HEK293 (cell line): ENCODE results near the gene TOP3B.
A peak's percentile ranks its signal among the peaks of the same experiment; 100 is the strongest.

Experiments used
- CTCF ChIA-PET: fragments of 350-600 bp; formaldehyde crosslinking; extraction: SDS; loops from one replicate; lab custom pipeline; 2021; ENCODE audit warnings: antibody characterized with exemption; lab: Yijun Ruan, JAX
- POLR2A ChIA-PET: fragments of 300-600 bp; formaldehyde crosslinking; extraction: SDS; loops from one replicate; lab custom pipeline; 2020; ENCODE audit warnings: antibody characterized with exemption, inconsistent platforms; lab: Yijun Ruan, JAX
- H3K27ac ChIP-seq: fragments of 200-500 bp; sonication (Bioruptor generic); 2 replicates; pipeline ENCODE4 v1.5.1; 2014; ENCODE audit warnings: low read depth, low read length, control low read depth, inconsistent platforms; ENCODE audit errors: extremely low read depth
- H3K36me3 ChIP-seq, 2 experiments: fragments of 200-500 bp in 1 of 2; sonication (Bioruptor generic) in 1 of 2; 1 replicate in 1 of 2; 2 replicates in 1 of 2; pipeline ENCODE4 v1.5.1; 2014 to 2017; ENCODE audit warnings: inconsistent platforms in 2 of 2, low read length in 2 of 2; ENCODE audit not compliant: control insufficient read depth in 2 of 2, insufficient read depth in 1 of 2
- H3K4me1 ChIP-seq: fragments of 200-500 bp; sonication (Bioruptor generic); 2 replicates; pipeline ENCODE4 v1.5.1; 2014; ENCODE audit warnings: mild to moderate bottlenecking, low read length, inconsistent platforms; ENCODE audit not compliant: control insufficient read depth, insufficient read depth
- H3K4me3 ChIP-seq: 2 replicates; pipeline ENCODE4 v1.5.1; 2011; ENCODE audit warnings: low read depth, mild to moderate bottlenecking, control low read depth, low read length, moderate library complexity
- H3K9me3 ChIP-seq: fragments of 200-500 bp; sonication (Bioruptor generic); 2 replicates; pipeline ENCODE4 v1.5.1; 2014; ENCODE audit warnings: low read depth, low read length, inconsistent platforms; ENCODE audit not compliant: control insufficient read depth, insufficient read depth
- BCL11B ChIP-seq: fragments of 450-650 bp; formaldehyde crosslinking; IDR thresholded peaks from 2 replicates; pipeline ENCODE4 v1.5.1; 2016; ENCODE audit warnings: low read depth, missing biosample characterization, missing genetic modification characterization
- EGR2 ChIP-seq: fragments of 450-650 bp; formaldehyde crosslinking; IDR thresholded peaks from 2 replicates; pipeline ENCODE4 v1.5.1; 2016; ENCODE audit warnings: low read depth, missing biosample characterization, missing genetic modification characterization
- IKZF3 ChIP-seq: fragments of 450-650 bp; IDR thresholded peaks from 2 replicates; pipeline ENCODE4 v1.5.0; 2018; ENCODE audit warnings: missing biosample characterization, mild to moderate bottlenecking, missing genetic modification characterization, moderate library complexity
- KLF16 ChIP-seq: fragments of 450-650 bp; formaldehyde crosslinking; IDR thresholded peaks from 2 replicates; pipeline ENCODE4 v1.5.1; 2017; ENCODE audit warnings: missing biosample characterization, missing genetic modification characterization
- SCRT2 ChIP-seq: fragments of 450-650 bp; formaldehyde crosslinking; IDR thresholded peaks from 2 replicates; pipeline ENCODE4 v1.5.1; 2016; ENCODE audit warnings: missing biosample characterization, missing genetic modification characterization
- SP3 ChIP-seq: fragments of 450-650 bp; formaldehyde crosslinking; IDR thresholded peaks from 2 replicates; pipeline ENCODE4 v1.5.1; 2016; ENCODE audit warnings: missing biosample characterization, missing genetic modification characterization
- ZBTB10 ChIP-seq: fragments of 450-650 bp; formaldehyde crosslinking; IDR thresholded peaks from 2 replicates; pipeline ENCODE4 v1.5.1; 2016; ENCODE audit warnings: missing biosample characterization, missing genetic modification characterization
- ZBTB6 ChIP-seq: fragments of 450-650 bp; formaldehyde crosslinking; IDR thresholded peaks from 2 replicates; pipeline ENCODE4 v1.5.1; 2017; ENCODE audit warnings: missing biosample characterization, missing genetic modification characterization
- ZNF16 ChIP-seq: fragments of 450-650 bp; formaldehyde crosslinking; IDR thresholded peaks from 2 replicates; pipeline ENCODE4 v1.5.1; 2016; ENCODE audit warnings: low read depth, missing biosample characterization, missing genetic modification characterization
- ZNF350 ChIP-seq: fragments of 450-650 bp; formaldehyde crosslinking; IDR thresholded peaks from 2 replicates; pipeline ENCODE4 v1.5.0; 2017; ENCODE audit warnings: missing biosample characterization, mild to moderate bottlenecking, missing genetic modification characterization
- ZNF510 ChIP-seq: fragments of 450-650 bp; formaldehyde crosslinking; IDR thresholded peaks from 2 replicates; pipeline ENCODE4 v1.5.1; 2018; ENCODE audit warnings: mild to moderate bottlenecking, missing genetic modification characterization, missing biosample characterization; ENCODE audit not compliant: insufficient replicate concordance
- ZNF513 ChIP-seq: fragments of 450-650 bp; IDR thresholded peaks from 2 replicates; pipeline ENCODE4 v1.5.1; 2018; ENCODE audit warnings: missing biosample characterization, missing genetic modification characterization
- ZNF555 ChIP-seq: fragments of 450-650 bp; formaldehyde crosslinking; conservative IDR thresholded peaks from 2 replicates; pipeline ENCODE4 v1.5.1; 2017; ENCODE audit warnings: missing biosample characterization, mild to moderate bottlenecking, missing genetic modification characterization, inconsistent platforms
- ZNF580 ChIP-seq: fragments of 450-650 bp; formaldehyde crosslinking; IDR thresholded peaks from 2 replicates; pipeline ENCODE4 v1.5.1; 2016; ENCODE audit warnings: missing biosample characterization, missing genetic modification characterization
- ZNF623 ChIP-seq: fragments of 450-650 bp; formaldehyde crosslinking; IDR thresholded peaks from 2 replicates; pipeline ENCODE4 v1.5.1; 2016; ENCODE audit warnings: missing biosample characterization, missing genetic modification characterization
- ZNF645 ChIP-seq: fragments of 450-650 bp; formaldehyde crosslinking; IDR thresholded peaks from 2 replicates; pipeline ENCODE4; 2016; ENCODE audit warnings: missing biosample characterization, missing genetic modification characterization
- ZNF701 ChIP-seq: fragments of 450-650 bp; formaldehyde crosslinking; IDR thresholded peaks from 2 replicates; pipeline ENCODE4 v1.5.1; 2016; ENCODE audit warnings: missing biosample characterization, missing genetic modification characterization
- ZNF704 ChIP-seq: fragments of 450-650 bp; formaldehyde crosslinking; IDR thresholded peaks from 2 replicates; pipeline ENCODE4 v1.5.1; 2016; ENCODE audit warnings: missing biosample characterization, missing genetic modification characterization
- ZNF776 ChIP-seq: fragments of 450-650 bp; formaldehyde crosslinking; IDR thresholded peaks from 2 replicates; pipeline ENCODE4 v1.5.0; 2017; ENCODE audit warnings: missing biosample characterization, missing genetic modification characterization, borderline replicate concordance
- ZNF837 ChIP-seq: fragments of 450-650 bp; formaldehyde crosslinking; IDR thresholded peaks from 2 replicates; pipeline ENCODE4 v1.5.1; 2016; ENCODE audit warnings: missing biosample characterization, missing genetic modification characterization
- ZSCAN16 ChIP-seq: fragments of 450-650 bp; formaldehyde crosslinking; IDR thresholded peaks from 2 replicates; pipeline ENCODE4 v1.5.1; 2016; ENCODE audit warnings: missing biosample characterization, missing genetic modification characterization
- ZSCAN23 ChIP-seq: fragments of 450-650 bp; formaldehyde crosslinking; IDR thresholded peaks from 2 replicates; pipeline ENCODE4 v1.5.1; 2016; ENCODE audit warnings: missing biosample characterization, missing genetic modification characterization

TOP3B gene

GRCh38 chr22:21963286-21963685 is 19.3 kb downstream of the TOP3B start:
- no peaks in the 10 kb centered on the region for H3K4me1 ChIP-seq
- H3K27ac ChIP-seq = no peak overlapping the region
- peaks cover 5 to 100% of the 10 kb centered on the region in 2 experiments; a peak in 2 of 3 replicates for H3K36me3 ChIP-seq
- H3K9me3 ChIP-seq = no peaks in the 10 kb centered on the region
- H3K4me3 ChIP-seq = no peak overlapping the region
- ChIA-PET CTCF (interaction anchor here (0.7 to 9.3 kb wide), 3 partner anchors 9 to 18 kb away, joined by 8 to 47 read pairs (median 8); partner anchors contain the start of gene PPM1F), POLR2A (no interaction called here)
- TF ChIP-seq EGR2 (tag by site-specific recombination) = no peak
- TF ChIP-seq ZNF701 = no peak
- TF ChIP-seq ZBTB10 (tag by site-specific recombination) = no peak
- no peak for TF ChIP-seq ZNF645 (tag by site-specific recombination)
- TF ChIP-seq SCRT2 (tag by site-specific recombination) = 0 out of 2 replicates have a peak, but pooled peaks have one; percentile 35
- no peak for TF ChIP-seq ZNF837 (tag by site-specific recombination)

- Histone ChIP-seq H3K27ac (no peak overlapping the region), H3K36me3 (peaks cover 5 to 100% of the 10 kb centered on the region in 2 experiments; a peak in 2 of 3 replicates), H3K4me3 (no peak overlapping the region), H3K9me3 (no peaks in the 10 kb centered on the region), H3K4me1 (no peaks in the 10 kb centered on the region)
- POLR2A ChIA-PET = no interaction called here
- CTCF ChIA-PET = interaction anchor here (2.1 to 9.3 kb wide), 2 partner anchors 10 kb away, joined by 8 to 47 read pairs; partner anchors contain the start of gene PPM1F
- TF ChIP-seq ZSCAN16 (tag by site-specific recombination) = no peak
- TF ChIP-seq ZBTB6 (tag by site-specific recombination) = no peak
- no peak for TF ChIP-seq ZNF704 (tag by site-specific recombination)
- no peak for TF ChIP-seq ZNF555
- TF ChIP-seq KLF16 (tag by site-specific recombination) = no peak
- no peak for TF ChIP-seq BCL11B (tag by site-specific recombination)
- no peak for TF ChIP-seq ZSCAN23 (tag by site-specific recombination)
- TF ChIP-seq ZNF513 (tag by site-specific recombination) = no peak
- TF ChIP-seq ZNF16 = no peak
- no peak for TF ChIP-seq ZNF580
- TF ChIP-seq SP3 (tag by site-specific recombination) = no peak
- TF ChIP-seq ZNF776 (tag by site-specific recombination) = no peak
- TF ChIP-seq ZNF510 (tag by site-specific recombination) = no peak
- TF ChIP-seq ZNF623 = no peak
- no peak for TF ChIP-seq IKZF3 (tag by site-specific recombination)
- TF ChIP-seq ZNF350 = no peak
These were observed 20.0 kb downstream of the TOP3B start for GRCh38 chr22:21962655-21962949.
